ENCODE results near the gene BLMH. TPM values are rescaled to one million over a fixed set of nuclear protein-coding genes. Genes with fewer than 3 reads are reported as not detected.

Gene BLMH
- total RNA-seq, 4 donors from 2014 or later: 17.0 to 32.4 (median 28.6) TPM

- TF ChIP-seq CTCF (IDR thresholded peaks at IDR 0.05; ENCODE audit: low read depth): no peak
Measured at GRCh38 chr17:30229012-30229411, 62.7 kb downstream of the BLMH start.

- TF ChIP-seq CTCF (IDR thresholded peaks at IDR 0.05; ENCODE audit: low read depth): no peak
Measured at GRCh38 chr17:30228011-30228410, 63.7 kb downstream of the BLMH start.

- no peak for TF ChIP-seq CTCF (IDR thresholded peaks at IDR 0.05; ENCODE audit: low read depth)
Measured at GRCh38 chr17:30226878-30227277, 64.9 kb downstream of the BLMH start.

- no peak for TF ChIP-seq CTCF (IDR thresholded peaks at IDR 0.05; ENCODE audit: low read depth)
Measured at GRCh38 chr17:30225919-30226553, 65.7 kb downstream of the BLMH start.

GRCh38 chr17:30225112-30225511 lies 66.6 kb downstream of the BLMH start:
- no peak for TF ChIP-seq CTCF (IDR thresholded peaks at IDR 0.05; ENCODE audit: low read depth)

GRCh38 chr17:30224419-30224960 lies 67.3 kb downstream of the BLMH start:
- no peak for TF ChIP-seq CTCF (IDR thresholded peaks at IDR 0.05; ENCODE audit: low read depth)

GRCh38 chr17:30222721-30223175 lies 69.0 kb downstream of the BLMH start:
- TF ChIP-seq CTCF (IDR thresholded peaks at IDR 0.05; ENCODE audit: low read depth): no peak

Measured in subcutaneous adipose tissue (tissue), 4 donors.